HG03432 (cell line): Measurements from ENCODE around the gene SULT4A1.

Source experiments
- ATAC-seq: cut with Tn5 transposase; IDR thresholded peaks from one replicate; pipeline ENCODE4 v1.9.1; 2021; ENCODE audit warnings: mild to moderate bottlenecking, moderate library complexity; ENCODE audit not compliant: unreplicated experiment

SULT4A1 gene

DNA sequence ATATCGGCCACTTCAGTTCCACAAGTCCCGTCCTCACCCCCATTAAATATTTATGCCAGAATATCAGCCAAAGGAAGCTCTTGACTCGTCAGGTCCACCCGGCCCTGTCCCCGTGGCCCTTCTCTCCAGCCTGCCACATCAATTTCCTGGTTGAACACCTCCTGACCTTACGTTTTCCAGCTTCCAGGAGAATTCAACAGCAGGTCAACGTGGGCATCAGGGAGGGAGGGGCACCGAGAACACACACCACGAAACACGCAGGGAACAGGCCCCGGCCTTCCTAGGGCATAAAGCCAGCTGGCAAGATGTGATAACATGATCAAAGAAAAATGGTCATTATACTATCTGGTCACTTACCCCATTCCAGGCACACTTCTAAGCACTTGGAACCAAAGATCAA lies 15.3 kb downstream of the SULT4A1 start:
- ATAC-seq: no peak

DNA sequence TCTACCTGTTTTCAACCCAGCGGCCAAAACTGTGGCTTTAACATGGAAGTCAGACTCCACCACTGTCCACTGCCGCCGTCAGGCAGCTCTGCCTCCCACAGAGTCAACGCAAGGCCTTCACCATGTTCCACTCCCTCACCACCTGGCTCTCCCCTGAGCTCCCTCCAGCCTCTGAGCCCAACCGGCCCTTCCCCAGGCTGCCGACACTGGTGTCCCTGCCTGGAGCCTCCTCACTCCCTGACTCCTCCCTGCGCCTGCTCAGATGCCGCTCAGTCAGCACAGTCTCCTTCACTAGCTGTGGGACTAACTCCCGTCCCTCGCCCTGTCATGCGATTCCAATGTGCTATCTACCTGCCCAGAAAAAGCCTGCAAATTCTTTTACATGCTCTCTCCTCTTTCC lies 16.3 kb downstream of the SULT4A1 start:
- ATAC-seq: no peak

DNA sequence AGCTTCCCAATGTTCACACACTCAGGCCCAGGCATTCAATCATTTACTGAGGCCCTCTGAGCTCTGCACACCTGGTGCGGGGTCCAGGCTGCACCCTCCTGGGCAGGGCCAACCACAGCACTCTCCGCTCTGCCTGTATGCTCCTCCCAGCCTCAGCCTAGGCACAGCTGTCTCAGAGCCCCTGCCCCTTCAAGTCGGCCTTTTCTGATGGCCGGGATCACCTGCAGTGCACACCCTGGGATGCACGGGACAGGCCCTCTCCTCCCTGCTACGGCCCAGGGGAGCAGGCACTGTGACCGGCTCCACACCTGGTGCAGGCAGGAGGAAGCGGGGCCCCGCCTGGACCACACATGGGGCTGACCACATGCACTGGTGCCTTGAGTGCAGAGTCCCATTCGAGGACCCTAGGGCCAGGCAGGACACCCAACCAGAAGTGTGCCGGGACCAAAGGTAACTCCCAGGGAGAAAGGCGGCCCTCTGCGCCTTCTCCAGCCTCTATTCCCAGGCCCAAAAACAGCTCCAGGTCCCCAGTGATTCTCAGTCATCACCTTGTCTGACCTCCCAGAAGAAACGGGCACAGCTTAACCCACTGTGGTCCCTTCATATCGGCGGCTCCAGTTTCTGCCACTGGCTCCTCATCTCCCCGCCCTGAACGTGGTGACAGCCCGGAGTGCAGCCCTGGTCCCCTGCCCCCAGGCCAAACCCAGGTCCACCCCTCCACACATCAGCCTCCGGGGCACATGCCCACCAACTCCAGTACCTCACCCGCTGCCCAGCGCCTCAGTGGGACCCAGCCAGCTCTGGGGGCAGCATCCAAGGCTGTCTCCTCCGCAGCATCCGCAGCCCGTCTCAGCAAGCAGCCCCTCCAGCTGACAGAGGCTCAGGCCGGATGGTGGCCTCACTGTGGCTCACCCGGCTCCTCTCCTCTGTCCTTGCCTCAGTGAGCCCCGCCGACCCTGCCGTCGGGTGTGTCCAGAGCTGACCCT lies 17.5 kb downstream of the SULT4A1 start:
- ATAC-seq: no peak

DNA sequence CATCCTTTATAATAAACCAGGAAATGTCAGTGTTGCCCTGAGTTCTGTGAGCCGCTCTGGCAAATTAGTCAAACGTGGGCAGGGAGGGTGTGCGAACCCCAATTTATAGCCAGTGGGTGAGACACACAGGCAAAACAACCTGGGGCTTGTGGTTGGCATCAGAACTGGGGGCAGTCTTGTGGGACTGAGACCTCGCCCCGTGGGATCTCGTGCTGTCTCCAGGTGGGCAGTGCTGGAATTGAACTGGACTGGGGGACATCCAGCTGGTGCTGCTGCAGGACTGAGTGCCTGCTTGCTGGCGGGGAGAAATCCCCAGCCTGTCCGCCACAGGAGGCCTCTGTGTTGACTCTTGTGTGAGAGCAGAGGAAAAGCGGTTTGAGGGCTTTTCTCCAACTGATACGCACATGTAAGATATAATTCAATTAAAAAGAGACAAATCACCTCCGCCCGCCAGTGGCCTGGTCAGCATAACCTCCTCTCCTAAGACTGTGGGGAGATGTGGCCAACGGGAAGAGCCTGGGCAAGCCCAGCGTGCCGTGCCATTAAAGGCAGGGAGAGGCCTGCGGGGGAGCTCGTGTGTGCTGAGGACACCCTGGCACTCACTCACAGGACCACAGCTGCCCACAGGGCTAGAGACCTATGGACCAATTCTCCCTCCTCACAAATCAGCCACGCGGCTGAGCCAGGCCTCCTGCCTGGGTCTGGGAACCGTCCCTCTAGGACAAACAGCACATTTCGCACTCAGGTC lies 18.4 kb downstream of the SULT4A1 start:
- no peak for ATAC-seq

DNA sequence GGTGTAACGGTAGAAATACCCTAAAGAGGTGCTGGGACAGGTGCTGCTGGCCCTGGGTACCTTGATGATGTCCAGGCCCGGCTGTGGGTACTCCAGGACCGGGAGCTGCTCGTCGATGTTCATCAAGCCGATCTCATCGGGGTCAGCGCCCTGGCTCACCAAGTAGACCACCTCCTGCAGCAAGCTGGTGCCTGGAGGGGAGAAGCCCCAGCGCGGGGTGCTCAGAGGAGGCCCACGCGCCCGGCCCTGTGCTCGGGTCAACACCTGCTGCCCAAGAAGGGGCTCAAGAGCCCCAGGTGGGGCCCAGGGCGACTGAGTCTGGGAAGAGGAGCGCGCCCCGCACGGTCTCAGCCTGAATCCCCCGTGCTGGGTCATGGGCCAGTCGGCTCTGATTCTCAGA lies 20.6 kb downstream of the SULT4A1 start:
- no peak for ATAC-seq

DNA sequence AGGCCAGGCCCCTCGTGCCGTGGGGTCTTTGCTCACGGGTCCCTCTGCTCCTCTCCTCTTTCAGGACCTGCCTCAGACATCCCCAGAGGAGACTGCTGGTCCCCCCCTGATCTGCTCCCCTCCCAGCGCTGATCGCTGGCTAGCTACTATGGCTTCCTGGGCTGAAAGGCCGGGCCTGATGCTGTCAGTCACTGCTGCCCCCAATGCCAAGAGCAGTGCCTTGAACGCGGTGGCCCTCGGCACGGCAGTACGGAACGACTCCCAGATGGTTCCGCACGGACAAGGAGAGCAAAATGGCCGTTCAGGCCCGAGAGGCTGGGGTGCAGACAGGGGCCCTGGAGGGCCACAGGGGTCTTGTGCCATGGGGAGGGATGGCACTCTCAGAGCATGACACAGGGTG lies 21.5 kb downstream of the SULT4A1 start:
- no peak for ATAC-seq

DNA sequence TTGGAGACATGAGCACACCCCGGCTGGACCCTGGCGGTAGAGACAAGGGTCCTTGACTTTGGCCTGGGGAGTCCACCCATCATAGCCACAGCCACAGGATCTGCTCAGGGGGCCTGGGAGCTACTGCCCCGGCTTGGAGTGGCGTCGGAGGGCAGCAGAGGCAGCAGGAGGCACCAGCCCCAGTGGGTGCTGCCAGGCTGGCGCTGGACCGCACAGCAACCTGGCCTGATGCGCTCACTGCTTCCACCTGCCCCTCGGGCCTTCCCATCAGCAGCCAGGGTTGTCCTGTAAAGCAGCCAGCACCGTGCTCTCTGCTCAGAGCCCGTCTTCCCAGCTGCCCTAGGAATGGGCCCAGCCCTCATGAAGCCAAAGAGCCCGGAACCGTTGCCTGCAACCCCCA lies 21.9 kb downstream of the SULT4A1 start:
- ATAC-seq: no peak

DNA sequence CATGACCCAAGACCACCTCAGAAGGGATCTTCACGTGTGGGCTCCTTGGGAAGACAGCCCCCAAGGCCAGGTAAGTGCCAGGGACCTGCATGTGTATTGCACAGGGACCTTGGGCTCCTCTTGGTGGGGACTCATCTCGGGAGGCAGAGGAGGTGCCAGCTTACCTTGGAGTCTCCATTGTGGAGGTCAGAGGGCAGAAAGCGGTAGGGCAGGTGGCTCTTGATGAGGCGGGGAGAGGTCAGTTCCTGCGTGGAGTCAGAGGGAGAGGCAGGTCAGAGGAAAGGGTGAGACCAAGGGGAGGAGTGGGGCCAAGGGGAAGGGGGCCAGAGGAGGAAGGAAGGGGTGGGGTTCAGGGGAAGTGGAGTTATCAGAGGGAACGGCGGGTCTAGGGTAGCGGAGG lies 22.5 kb downstream of the SULT4A1 start:
- ATAC-seq: no peak

DNA sequence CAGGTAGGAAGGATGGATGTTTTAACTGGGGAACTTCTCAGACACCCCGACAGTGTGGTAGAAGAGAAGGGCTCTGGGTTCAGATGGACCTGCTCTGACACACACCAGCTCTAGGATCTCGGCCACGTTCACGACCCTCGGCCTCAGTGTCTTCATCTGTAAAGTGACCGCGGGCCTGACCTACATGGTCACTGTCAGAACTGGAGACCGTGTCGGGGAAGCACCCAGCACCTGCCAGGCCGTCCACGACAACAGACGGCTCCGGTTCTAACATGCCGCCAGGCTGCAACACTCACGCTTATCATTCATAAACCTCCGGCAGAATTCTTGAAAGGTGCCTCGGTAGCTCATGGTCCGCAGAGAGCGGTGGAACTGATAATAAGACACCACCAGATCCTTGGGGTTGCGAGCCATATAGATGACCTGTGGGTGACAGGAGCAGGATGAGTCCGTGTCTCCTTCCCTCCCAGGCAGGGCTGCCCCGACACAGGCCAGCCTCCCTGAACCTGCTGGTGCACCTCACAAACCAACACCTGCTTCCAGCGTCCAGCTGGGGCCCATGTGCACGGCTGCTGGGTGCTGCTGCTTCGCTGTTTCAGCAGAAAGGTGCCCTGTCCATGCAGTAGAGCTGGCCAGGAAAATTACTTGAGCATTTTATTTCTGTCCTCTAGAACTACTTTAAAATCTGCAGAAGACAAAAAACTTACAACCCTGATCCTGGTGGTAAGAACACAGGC lies 23.6 kb downstream of the SULT4A1 start:
- ATAC-seq: no peak

DNA sequence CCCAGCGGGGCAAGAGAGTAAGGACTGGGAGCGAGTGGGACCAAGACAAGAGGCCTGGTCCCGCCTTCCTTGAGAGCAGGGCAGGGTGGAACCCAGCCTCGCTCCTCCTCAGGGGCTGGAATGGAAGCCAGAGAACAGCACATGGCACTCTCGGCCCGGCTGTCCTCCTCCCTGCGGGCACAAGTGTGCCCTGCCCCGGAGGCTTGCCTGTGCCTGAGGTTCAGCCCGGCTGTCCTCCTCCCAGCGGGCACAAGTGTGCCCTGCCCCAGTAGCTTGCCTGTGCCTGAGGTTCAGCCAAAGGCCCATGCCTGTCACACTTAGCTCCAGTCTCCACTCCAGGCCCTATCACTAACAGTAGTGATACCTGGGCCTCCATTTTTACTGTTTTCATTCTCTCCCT lies 24.2 kb downstream of the SULT4A1 start:
- ATAC-seq: no peak

DNA sequence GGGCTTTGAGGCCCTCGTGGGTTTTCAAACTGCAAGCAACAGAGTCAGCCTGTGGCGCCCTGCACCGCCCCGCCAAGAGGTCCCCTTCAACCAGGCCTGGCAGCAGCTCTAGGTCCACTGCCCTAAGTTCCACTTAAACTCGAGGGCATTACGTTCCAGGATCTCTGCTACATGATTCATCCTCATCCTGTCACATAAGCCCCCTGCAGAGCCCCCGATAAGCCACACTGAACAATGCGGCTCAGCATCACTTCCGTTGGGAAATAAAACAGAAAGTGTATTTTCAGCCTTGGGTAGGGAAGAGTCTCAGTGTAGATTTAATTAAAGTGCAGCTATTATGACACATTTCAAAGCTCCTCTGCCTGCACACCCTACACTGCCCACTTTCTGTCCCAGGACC lies 24.6 kb downstream of the SULT4A1 start:
- no peak for ATAC-seq

DNA sequence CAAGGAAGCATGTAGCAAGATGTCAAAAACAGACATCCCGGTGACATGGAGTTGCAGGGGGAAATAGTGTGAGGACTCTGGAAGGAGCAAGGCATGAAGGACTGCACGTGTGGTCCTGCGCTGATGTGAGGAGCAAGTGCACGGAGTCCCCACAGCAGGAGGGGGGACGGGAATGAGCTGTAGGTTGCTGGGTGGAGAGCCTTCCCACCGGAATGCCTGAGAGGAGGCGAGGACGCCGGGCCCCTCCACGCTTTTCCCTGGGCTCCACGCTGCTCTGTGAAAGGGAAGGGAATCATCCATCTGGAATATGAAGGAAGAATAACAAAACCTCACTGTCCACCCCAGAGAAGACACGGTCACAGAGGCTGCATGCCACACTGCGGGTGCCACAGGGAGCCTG lies 26.6 kb downstream of the SULT4A1 start:
- ATAC-seq: no peak

DNA sequence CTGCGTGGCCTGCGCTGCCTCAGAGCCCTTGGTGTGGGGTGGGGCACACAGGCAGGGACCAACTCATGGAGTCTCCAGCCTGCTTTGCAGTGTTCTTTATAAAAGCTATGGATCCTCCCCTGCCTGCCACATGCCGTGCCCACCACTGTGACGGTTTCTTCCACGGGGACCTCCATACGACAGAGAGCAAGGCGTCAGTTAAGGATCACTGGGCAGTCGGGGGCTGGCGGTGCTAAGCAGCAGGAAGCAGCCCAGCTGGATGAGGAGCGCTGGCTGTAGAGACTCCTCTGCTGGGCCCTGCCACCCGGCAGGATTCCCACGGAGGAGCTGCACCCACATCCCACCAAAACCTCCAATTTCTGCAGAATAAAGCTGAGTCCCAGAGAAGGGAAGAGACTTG lies 27.1 kb downstream of the SULT4A1 start:
- ATAC-seq: no peak

DNA sequence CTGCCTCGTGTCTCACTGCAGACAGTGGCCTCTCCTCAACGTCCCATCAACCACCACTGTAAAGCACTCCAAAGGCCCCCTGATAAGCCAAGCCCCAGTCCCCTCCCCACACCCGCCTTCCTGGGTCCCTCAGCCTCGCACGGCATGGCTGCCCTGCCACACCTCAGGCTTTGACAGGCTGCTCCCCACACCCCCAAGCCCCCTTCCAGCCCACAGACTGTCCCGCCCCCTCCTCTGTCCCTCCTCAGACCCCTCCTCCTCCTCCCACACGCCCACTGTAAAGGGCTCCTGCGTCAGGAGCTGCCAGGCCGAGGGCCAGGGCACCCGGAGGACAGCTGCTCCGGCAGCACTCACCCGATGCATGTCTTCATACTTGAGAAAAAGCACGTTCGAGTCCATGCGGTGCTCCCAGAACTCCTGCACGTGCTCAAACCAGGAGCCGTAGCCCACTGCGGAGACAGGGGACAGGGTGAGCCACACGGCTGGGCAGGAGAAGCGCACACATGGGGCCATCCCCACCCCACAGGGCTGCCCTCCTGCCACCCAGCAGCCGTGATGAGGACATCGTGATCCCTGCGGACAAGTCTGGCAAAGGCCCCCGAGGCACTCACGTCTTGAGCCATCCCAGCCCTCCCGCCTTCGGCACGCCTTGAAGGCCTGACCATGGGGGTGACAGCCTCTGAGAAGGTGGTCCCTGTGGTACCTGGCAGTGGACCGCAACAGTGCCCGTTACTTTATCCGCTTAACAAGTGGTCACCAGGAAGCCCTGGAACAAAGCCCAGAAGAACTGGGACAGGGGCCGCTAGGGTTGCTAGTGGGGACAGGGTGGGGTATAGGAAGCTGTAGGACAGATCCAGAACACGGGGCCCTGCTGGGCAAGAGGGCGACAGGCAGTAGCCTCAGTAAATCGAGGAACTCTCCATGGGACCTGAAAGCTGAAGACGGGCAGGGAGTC lies 28.8 kb downstream of the SULT4A1 start:
- no peak for ATAC-seq

DNA sequence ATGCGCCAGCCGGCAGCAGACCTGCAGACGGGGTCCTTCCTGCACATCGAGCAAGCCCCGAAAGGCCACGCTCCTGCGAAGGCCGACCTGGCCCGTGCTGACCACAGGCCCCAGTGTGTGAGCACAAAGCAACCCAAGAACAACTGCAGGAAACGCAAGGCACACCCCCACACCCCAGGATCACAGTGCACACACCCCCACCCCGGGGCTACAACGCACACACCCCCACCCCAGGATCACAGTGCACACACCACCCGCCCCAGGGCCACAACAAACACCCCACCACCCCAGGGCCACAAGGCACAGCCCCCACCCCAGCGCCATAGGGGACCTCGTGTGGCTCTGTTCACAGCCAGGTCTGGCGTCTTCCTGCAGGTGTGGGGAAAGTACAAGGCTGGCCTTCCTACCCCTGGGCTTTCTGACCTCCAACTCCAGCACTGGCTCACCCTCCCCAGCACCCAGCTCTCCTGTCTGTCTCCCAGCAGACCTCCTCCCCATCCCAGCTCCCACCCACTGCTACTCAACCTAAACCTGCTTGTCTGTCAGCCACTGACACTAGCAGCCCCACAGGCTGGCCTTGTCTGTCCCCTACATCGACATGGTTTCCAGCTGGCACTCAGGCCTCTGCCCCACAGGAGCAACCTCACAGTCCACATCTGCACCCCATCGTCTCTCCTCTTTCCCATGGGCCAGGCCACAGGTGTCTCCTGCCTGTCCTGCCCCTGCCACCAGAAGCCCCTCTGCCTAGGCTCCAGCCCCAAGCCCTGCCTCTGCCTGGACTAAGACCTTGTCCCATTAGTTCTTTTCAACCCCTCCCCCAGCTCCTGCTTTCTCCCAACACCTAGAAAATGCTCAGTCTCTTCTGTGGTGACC lies 29.7 kb downstream of the SULT4A1 start:
- no peak for ATAC-seq

DNA sequence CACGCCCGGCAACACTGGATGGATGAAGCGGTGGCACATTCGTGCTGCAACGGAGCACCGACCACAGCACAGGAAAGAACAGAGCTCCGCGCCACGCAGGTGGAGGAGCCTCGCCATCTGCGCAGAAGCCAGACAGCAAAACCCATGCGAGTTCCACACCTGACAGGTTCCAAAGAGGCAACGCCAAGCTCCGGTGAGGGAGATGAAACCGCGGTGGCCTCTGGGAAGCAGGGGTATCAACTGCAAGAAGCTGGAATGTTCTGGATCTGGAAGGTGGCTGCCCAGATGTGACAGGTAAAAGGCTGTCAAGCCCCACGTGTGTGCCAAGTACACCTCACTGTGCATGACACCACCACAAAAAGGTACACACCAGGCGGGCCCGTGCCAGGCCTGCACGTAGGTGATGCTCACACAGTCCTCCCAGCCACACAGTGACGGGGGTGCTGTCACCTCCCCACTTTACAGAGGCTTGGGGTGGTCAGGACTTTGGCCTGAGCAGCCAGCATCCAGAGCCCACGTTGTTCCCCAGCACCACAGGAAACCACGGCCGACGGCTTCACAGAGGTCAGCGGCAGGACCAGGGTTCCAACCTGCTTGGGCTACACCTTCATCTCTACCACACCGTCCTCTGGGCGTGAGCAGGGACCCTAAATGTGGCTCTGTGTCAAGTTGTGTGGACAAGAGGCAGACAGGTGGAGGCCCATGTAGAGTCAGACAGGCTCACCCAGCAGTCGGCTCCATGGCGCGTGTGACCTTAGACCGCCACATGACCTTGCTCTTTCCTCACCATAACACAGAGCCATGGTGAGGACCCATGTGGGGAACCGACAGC lies 30.5 kb downstream of the SULT4A1 start:
- no peak for ATAC-seq

DNA sequence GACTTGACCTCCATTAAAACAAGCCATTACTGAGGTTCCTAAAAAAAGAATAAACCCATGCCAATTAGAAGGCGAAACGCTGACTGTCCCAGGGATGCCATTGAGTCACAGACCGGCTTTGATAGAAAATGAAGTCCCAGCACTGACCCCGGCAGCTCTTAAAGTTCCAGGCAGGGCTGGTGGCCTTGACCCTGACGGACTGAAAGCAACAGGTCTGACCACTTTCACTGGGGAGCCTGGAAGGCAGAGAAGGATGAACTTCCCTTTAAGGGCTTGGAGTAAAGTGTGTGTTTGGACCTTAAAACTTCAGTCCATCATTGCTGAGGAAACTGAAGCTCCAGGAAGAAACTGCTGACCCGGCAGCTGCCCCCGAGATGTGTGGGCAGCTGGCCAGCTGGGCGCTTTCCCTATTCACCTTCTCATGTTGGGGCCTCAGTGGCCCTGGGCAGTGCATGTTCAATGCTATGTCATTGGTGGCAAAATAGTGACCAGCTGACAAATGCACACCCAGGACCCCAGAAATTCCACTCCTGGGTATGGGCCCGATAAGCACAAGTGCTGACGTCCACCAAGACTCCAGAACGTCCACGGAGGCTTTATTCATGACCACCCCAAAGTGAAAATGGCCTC lies 31.3 kb downstream of the SULT4A1 start:
- no peak for ATAC-seq
